GM12873 (cell line): ENCODE data around the gene CA14.

ENCODE experiments used
- TF ChIP-seq, protein P1 (sequence below): IDR thresholded peaks from 2 replicates; pipeline ENCODE4 v1.5.1; 2012; ENCODE audit warnings: low read depth, mild to moderate bottlenecking, moderate library complexity, low read length, control low read depth; ENCODE audit not compliant: insufficient read depth; ENCODE audit errors: missing control alignments

CA14 gene

GRCh38 chr1:150257624-150258585 lies at the start of gene CA14:
CA14 (plus strand) TSS chr1:150257774; CDS start chr1:150258129, 355 bp downstream.
- TF ChIP-seq, protein P1, sequence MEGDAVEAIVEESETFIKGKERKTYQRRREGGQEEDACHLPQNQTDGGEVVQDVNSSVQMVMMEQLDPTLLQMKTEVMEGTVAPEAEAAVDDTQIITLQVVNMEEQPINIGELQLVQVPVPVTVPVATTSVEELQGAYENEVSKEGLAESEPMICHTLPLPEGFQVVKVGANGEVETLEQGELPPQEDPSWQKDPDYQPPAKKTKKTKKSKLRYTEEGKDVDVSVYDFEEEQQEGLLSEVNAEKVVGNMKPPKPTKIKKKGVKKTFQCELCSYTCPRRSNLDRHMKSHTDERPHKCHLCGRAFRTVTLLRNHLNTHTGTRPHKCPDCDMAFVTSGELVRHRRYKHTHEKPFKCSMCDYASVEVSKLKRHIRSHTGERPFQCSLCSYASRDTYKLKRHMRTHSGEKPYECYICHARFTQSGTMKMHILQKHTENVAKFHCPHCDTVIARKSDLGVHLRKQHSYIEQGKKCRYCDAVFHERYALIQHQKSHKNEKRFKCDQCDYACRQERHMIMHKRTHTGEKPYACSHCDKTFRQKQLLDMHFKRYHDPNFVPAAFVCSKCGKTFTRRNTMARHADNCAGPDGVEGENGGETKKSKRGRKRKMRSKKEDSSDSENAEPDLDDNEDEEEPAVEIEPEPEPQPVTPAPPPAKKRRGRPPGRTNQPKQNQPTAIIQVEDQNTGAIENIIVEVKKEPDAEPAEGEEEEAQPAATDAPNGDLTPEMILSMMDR, result no peak

DNA sequence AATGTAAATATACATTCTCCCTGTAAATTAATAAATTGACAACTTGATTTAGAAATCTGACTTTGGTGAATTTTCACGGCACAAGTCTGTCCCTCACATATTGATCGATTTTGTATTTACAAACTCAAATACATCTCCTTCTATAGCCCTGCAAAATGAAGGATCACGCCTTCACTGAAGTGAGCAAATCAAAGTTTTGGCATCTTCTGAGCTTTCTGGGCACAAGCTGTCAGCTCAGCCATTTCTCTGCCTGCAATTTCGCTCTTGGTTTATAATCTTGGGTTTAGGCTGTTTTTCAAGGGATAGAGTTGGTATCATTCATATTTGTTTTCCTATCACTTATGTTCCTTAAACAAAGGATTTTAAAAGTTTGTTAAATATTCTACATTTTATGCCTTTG lies 47.5 kb upstream of the CA14 start:
- TF ChIP-seq, protein P1, result no peak

GRCh38 chr1:150210706-150211105 lies 46.9 kb upstream of the CA14 start:
- TF ChIP-seq, protein P1, result no peak

GRCh38 chr1:150212070-150212469 lies 45.5 kb upstream of the CA14 start:
- TF ChIP-seq, protein P1, result no peak

DNA sequence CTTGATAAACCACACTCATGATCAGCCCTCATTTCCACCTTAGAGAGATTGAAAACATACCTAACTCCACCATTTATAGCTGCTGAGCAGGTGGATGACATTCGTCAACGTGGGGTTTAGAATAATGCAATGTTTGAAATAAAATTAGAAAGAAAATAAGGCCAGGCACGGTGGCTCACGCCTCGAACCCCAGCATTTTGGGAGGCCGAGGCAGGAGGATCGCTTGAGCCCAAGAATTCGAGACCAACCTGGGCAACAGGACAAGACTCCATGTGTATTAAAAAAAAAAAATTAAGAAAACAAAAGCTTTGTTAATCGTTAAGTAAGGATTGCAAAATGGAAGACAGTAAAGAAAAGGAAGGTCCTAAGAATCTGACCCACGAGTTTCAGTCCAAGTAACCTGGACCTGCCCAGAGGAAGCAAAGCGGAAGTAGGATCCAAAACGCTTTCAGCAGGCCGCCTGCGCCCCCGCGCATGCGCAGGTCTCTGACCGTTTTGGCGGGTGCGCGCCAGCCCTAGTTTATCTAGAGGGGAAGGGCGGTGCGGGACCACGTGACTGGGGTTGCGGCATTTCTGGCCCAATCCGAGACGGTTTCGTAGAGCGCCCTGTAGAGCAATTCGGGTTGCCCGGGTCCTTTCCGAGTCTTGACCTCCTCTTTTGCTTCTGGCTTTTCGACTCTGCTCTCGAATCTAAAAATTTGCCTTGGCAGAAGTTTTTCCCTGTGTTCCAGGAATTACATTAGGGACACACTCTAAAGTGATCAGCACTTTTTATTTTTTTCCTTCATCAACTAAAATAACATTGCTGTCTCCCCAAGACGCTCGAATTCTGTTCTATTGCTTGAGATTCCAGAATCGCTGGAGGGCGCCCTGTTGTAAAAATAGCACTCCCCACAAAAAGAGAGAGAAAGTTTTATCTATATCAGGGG lies 44.1 kb upstream of the CA14 start:
- TF ChIP-seq, protein P1, result peak; percentile 23

- TF ChIP-seq, protein P1, result peak; percentile 53
Observed at GRCh38 chr1:150221552-150221951, 36.0 kb upstream of the CA14 start.

DNA sequence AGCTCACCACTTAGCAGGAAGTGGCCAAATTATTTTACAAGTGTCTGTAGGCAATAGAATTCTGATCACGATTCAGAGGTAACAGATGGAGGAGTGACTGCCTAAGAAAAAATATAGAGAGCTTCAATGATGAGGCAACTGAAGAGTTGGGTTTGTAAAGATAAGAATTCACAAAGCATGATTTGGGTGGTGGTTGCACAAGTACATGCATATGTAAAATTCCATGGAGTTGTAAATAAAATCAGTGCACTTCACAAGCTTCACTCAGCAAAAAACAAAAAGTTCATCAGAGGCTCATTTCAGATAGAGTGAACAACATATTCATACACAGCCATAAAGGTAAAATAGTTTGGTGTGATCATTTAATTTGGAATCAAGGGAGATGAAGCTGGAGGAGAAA lies 32.6 kb upstream of the CA14 start:
- TF ChIP-seq, protein P1, result no peak
